HG02642 (cell line): ENCODE measurements around the gene SLC19A2.
A peak's percentile ranks its signal among the peaks of the same experiment; 100 is the strongest.

Experiments
- ATAC-seq: cut with Tn5 transposase; IDR thresholded peaks from one replicate; pipeline ENCODE4 v1.9.1; 2021; ENCODE audit warnings: mild to moderate bottlenecking; ENCODE audit not compliant: unreplicated experiment, poor library complexity

The SLC19A2 gene

GRCh38 chr1:169479363-169480066, 6.2 kb downstream of the SLC19A2 start:
- ATAC-seq: no peak

DNA sequence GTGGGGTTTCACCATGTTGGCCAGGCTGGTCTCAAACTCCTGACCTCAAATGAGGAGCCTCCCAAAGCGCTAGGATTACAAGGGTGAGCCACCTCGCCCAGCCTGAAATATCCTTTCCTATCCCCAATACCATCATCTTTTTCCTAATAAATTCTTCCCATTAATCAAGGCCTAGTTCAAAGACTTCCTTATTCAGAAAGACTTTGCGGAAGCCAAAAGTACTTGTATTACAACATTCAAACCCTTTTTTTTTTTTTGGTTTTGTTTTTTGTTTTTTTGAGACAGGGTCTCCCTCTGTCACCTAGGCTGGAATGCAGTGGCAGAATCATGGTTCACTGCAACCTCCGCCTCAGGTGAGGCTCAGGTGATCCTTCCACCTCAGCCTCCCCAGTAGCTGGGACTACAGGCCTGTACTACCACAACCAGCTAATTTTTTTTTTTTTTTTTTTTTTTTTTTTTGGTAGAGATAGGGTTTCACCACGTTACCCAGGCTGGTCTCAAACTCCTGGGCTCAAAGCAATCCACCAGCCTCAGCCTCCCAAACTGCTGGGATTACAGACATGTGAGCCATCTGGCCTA, 7.6 kb downstream of the SLC19A2 start:
- no peak for ATAC-seq

- ATAC-seq: no peak
These were observed 9.8 kb downstream of the SLC19A2 start for GRCh38 chr1:169475806-169476387.

GRCh38 chr1:169474302-169474995, 11.3 kb downstream of the SLC19A2 start:
- no peak for ATAC-seq

GRCh38 chr1:169473347-169473746, 12.4 kb downstream of the SLC19A2 start:
- no peak for ATAC-seq

GRCh38 chr1:169472738-169473137, 13.0 kb downstream of the SLC19A2 start:
- no peak for ATAC-seq

DNA sequence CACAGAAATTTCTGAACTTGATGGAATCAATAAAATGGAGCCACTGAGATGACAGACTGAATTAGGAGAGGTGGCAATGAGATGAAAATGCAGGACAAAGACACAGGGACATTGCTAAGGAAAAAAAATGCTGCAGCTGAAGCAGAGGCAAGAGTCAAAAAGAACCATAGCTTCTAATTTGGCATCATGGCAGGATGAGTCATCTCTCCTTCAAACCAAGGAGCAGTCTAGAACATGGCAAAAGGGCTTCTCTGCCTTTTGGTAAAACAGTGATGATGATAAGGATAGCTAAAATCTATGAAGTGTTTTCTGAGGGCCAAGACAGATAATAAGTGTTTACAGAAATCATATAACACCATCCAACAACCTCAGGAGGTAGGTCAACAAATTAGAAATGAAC, 16.8 kb downstream of the SLC19A2 start:
- ATAC-seq: no peak

DNA sequence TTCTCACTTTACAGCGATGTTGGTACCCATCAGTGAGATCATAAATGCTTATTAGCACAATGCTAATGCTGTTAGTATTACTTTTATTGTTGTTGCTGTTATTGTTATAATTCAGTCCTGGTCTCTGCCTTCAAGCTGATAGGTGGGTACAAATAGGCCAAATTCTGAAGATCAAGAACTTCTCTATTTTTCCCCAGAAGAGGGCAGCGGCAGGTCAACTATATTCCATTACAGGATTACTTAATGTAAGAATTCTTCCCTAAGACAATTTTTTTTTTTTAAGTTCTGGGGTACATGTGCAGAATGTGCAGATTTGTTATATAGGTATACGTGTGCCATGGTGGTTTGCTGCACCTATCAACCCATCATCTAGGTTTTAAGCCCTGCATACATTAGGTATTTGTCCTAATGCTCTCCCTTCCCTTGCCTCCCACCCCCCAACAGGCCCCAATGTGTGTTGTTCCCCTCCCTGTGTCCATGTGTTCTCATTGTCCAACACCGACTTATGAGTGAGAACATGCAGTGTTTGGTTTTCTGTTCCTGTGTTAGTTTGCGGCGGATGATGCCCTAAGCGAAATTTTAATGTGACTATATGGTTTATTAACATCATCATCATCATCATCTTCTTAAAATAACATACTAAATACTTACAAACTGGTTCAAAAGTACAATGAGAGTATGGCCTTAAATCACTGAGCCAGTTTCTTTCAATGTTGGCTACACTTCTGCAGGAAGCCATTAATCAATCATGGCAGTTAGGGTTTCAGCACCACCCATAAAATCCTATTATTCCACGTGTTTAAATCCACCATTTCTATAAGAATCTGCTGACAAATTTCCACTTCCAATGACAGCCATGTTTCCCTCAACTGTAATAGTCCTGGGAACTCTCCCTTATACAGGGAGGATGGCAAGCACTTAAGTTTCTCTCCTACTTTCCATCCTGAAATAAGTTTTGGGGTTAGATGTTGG, 19.2 kb downstream of the SLC19A2 start:
- ATAC-seq: no peak

DNA sequence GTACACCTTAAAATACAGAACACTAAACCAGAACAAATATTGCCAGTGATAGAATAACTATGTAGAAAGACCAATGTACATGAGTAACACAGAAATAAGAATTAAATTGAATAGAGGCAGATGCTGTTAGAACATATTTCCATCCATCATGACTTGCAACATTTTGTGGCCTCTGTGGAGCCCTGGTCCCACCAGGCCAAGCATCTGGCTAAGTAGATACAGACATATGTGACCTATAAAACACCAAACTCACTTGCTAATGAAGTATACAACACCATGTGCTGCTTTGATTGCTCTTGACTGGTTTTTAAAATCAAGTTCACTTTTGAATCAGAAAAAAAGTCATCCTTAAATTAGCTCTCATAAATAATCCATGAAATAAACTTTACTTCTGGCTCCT, 20.5 kb downstream of the SLC19A2 start:
- ATAC-seq: no peak

DNA sequence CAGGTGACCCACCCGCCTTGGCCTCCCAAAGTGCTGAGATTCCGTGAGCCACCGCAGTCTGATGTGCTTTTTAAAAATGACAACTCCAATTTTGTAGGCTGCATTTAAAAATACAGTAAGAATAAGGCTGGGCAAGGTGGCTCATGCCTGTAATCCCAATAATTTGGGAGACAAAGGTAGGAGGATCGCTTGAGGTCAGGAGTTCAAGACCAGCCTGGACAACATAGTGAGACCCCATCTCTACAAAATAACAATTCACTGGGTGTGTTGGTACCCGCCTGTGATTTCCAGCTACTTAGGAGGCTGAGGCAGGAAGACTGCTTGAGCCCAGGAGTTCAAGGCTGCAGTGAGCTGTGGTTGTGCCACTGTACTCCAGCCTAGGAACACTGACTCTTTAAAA, 23.4 kb downstream of the SLC19A2 start:
- ATAC-seq: no peak

DNA sequence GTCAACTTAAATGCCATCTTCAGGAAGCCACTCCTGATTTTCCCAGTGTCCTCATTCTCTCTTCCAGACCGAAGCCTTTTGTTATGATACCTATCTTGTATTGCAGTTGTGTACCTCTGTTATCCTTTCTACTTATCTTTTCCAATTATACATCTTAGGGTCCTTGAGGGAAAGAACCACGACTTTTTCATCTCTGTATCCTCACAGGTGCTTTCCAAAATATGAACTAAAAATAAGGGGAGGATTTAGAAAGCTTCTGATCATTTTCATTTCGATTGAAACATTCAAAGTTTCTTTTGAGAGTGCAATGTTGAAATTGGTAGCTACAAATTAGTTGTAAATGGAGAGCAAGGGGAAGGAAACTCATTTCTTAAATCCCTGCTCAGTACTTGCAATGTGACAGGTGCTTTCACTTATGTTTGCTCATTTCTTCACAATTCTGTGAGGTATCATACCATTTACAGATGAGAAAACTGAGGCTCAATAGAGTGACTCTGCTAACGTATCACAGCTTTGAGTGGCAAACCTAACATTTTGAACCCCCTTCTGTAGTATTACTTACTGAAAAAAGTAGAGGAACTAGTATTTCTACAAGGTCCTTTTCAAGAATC, 24.2 kb downstream of the SLC19A2 start:
- ATAC-seq: no peak

DNA sequence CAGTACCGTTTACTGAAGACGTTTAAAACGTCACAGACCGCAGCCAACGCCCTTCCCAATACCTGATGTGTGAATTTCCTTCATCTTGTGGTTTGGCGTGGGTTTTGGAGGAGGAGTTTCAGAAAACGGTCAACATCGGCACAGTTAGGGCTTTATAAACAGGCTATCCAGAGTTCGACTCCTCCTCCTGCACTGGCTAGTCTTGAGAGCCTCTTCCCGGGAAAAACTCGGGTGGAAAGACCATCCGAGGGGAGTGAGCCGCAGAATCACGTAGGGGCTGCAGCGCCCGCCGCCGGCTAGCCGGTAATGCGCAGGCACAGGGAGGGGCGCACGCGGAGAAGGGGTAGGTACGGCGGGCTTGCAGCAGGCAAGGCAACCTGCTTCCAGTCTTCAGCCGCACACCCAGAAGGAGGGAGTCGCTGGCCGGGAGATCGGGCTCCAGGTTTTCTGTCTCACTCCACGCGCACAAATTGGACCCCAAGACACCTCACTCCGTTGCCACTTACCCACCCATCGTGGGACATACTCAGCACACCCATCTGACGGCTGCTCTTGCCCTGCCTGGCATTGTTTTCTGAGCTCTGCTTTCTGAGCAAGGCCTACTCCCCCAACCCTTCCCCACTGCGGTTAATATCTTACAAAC, 25.4 kb downstream of the SLC19A2 start:
- ATAC-seq: no peak

GRCh38 chr1:169457443-169457842, 28.3 kb downstream of the SLC19A2 start:
- ATAC-seq: no peak

GRCh38 chr1:169456029-169456428, 29.7 kb downstream of the SLC19A2 start:
- no peak for ATAC-seq

GRCh38 chr1:169452921-169453320, 32.8 kb downstream of the SLC19A2 start:
- no peak for ATAC-seq

GRCh38 chr1:169451218-169451824, 34.4 kb downstream of the SLC19A2 start:
- no peak for ATAC-seq

DNA sequence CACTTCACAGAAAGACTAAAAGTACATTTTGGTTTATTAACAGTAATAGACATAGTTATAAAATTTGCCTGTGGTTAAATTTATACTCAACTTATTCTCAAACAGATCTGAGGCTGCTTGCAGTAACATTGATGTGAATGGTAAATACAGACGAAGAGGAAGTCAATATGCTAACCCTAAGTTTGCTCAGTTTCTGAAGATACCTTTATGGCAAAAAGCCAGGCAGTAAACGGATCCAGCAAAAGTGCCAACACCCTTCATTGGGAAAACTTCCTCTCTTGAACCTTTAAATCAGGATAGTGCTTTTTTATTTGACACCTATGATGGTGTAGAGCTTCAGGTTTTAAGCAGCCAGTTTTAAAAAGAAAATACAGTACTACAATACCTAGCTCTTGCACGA, 41.8 kb downstream of the SLC19A2 start:
- no peak for ATAC-seq

- ATAC-seq: peak; percentile 88
These were observed 58.6 kb downstream of the SLC19A2 start, which contains the start of gene CCDC181 for GRCh38 chr1:169427081-169427641. Gene CCDC181, minus strand, starts transcription at chr1:169427474. Its CDS starts 2,547 bp downstream, at chr1:169424927.
